GM23338 (cell line): ENCODE results near the gene ANGPT4. TPM values are rescaled to one million over a fixed set of nuclear protein-coding genes. Genes with fewer than 3 reads are reported as not detected.

Experiments
- ATAC-seq: fragments of 200-7000 bp; cut with Tn5 transposase; 3 replicates; pipeline ENCODE4 v1.9.1; 2020
- DNase-seq: peaks from one replicate; pipeline ENCODE4 v3.0.0-alpha.2; 2015; ENCODE audit warnings: low spot score
- H2AFZ ChIP-seq: fragments of 200-600 bp; sonication (generic); 2 replicates; pipeline ENCODE4 v1.8.0; 2016; ENCODE audit warnings: antibody characterized with exemption, mild to moderate bottlenecking, moderate library complexity
- H3F3A ChIP-seq: fragments of 200-600 bp; sonication (generic); replicated peaks from 2 replicates; pipeline ENCODE4 v1.8.0; 2017; ENCODE audit warnings: antibody characterized with exemption, mixed run types, low read depth
- H3K27ac ChIP-seq: fragments of 200-600 bp; sonication (generic); 2 replicates; pipeline ENCODE4 v1.6.1; 2016; ENCODE audit warnings: low read depth
- H3K27me3 ChIP-seq: fragments of 200-600 bp; sonication (generic); 2 replicates; pipeline ENCODE4 v1.8.0; 2016; ENCODE audit warnings: mild to moderate bottlenecking, mixed run types, moderate library complexity; ENCODE audit not compliant: insufficient read depth
- H3K36me3 ChIP-seq: fragments of 200-600 bp; sonication (generic); 2 replicates; pipeline ENCODE4 v1.8.0; 2016; ENCODE audit warnings: mild to moderate bottlenecking; ENCODE audit not compliant: insufficient read depth
- H3K4me1 ChIP-seq: fragments of 200-600 bp; sonication (generic); 2 replicates; pipeline ENCODE4 v1.8.0; 2016; ENCODE audit warnings: mild to moderate bottlenecking, moderate library complexity; ENCODE audit not compliant: insufficient read depth
- H3K4me2 ChIP-seq: fragments of 200-600 bp; sonication (generic); 2 replicates; pipeline ENCODE4 v1.7.1; 2017; ENCODE audit warnings: mixed run types
- H3K4me3 ChIP-seq: fragments of 200-600 bp; sonication (generic); 2 replicates; pipeline ENCODE4 v1.6.1; 2016; ENCODE audit warnings: mixed run types
- H3K79me2 ChIP-seq: fragments of 200-600 bp; sonication (generic); replicated peaks from 2 replicates; pipeline ENCODE4 v1.8.0; 2017; ENCODE audit warnings: mild to moderate bottlenecking; ENCODE audit not compliant: insufficient read depth
- H3K9me2 ChIP-seq: fragments of 200-600 bp; sonication (generic); 2 replicates; pipeline ENCODE4 v1.8.0; 2017; ENCODE audit not compliant: insufficient read depth
- H4K20me1 ChIP-seq: fragments of 200-600 bp; sonication (generic); replicated peaks from 2 replicates; pipeline ENCODE4 v1.8.0; 2017; ENCODE audit warnings: mild to moderate bottlenecking; ENCODE audit not compliant: insufficient read depth
- H3K27ac Mint-ChIP-seq: 2 replicates; pipeline ENCODE4 v1.8.0; 2020; ENCODE audit warnings: inconsistent platforms, mild to moderate bottlenecking, moderate library complexity, mixed read lengths
- H3K27me3 Mint-ChIP-seq: 3 replicates; pipeline ENCODE4 v1.8.0; 2022; ENCODE audit warnings: low read depth, mild to moderate bottlenecking, moderate library complexity, mixed read lengths, inconsistent platforms; ENCODE audit not compliant: insufficient read depth, poor library complexity
- H3K36me3 Mint-ChIP-seq: 3 replicates; pipeline ENCODE4 v1.8.0; 2021; ENCODE audit warnings: low read depth, mild to moderate bottlenecking, inconsistent platforms, moderate library complexity, mixed read lengths
- H3K4me1 Mint-ChIP-seq: 3 replicates; pipeline ENCODE4 v1.8.0; 2020; ENCODE audit warnings: mild to moderate bottlenecking, inconsistent platforms, mixed read lengths
- H3K4me3 Mint-ChIP-seq: 3 replicates; pipeline ENCODE4 v1.8.0; 2021; ENCODE audit warnings: moderate library complexity, mild to moderate bottlenecking, inconsistent platforms, mixed read lengths
- H3K9me3 Mint-ChIP-seq: 3 replicates; pipeline ENCODE4 v1.8.0; 2020; ENCODE audit warnings: moderate library complexity, mild to moderate bottlenecking, inconsistent platforms, mixed read lengths
- CREB1 ChIP-seq: fragments of 250-450 bp; sonication (Bioruptor Pico); IDR thresholded peaks from 2 replicates; pipeline ENCODE4 v1.5.0; 2020; ENCODE audit warnings: low read depth, mild to moderate bottlenecking, moderate library complexity
- CTCF ChIP-seq, 2 experiments: fragments of 200-600 bp in 1 of 2; sonication (generic) in 1 of 2; conservative IDR thresholded peaks; 2 replicates each; pipeline versions ENCODE4 v1.5.1 to v1.6.1; 2016 to 2017; ENCODE audit warnings: antibody characterized with exemption in 2 of 2, low read depth in 2 of 2, mild to moderate bottlenecking in 2 of 2, moderate library complexity in 1 of 2
- ETS1 ChIP-seq: IDR thresholded peaks from 2 replicates; pipeline ENCODE4 v1.6.1; 2016; ENCODE audit warnings: antibody characterized with exemption
- EZH2 ChIP-seq: fragments of 200-600 bp; sonication (generic); IDR thresholded peaks from one replicate; pipeline ENCODE4 v1.8.0; 2017; ENCODE audit warnings: antibody characterized with exemption, mild to moderate bottlenecking, low read depth; ENCODE audit not compliant: unreplicated experiment
- EZH2phosphoT487 ChIP-seq: fragments of 200-600 bp; sonication (generic); IDR thresholded peaks from one replicate; pipeline ENCODE4 v1.8.1; 2018; ENCODE audit warnings: antibody characterized with exemption; ENCODE audit not compliant: unreplicated experiment
- NANOG ChIP-seq: IDR thresholded peaks from 2 replicates; pipeline ENCODE4 v1.6.1; 2016; ENCODE audit warnings: antibody characterized with exemption, borderline replicate concordance
- REST ChIP-seq: IDR thresholded peaks from one replicate; pipeline ENCODE4 v1.6.1; 2018; ENCODE audit warnings: antibody characterized with exemption; ENCODE audit not compliant: unreplicated experiment
- STAT1 ChIP-seq: IDR thresholded peaks from one replicate; pipeline ENCODE4 v1.6.1; 2016; ENCODE audit warnings: antibody characterized with exemption; ENCODE audit not compliant: unreplicated experiment
- ZNF462 ChIP-seq: fragments of 250-450 bp; sonication (Bioruptor Pico); IDR thresholded peaks from 2 replicates; pipeline ENCODE4 v1.5.0; 2020; ENCODE audit warnings: mild to moderate bottlenecking, moderate library complexity
- polyA plus RNA-seq: library from polyadenylated mRNA; unstranded; fragments of >200 nt; fragmentation: Nextera tagmentation; extraction: Ambion mirVana; gene quantifications from 2 replicates; pipeline ENCODE4 v1.2.1, GENCODE V29; 2016
- total RNA-seq: library from RNA; depleted of rRNA; stranded (reverse); fragments of >200 nt; shearing (Covaris generic); gene quantifications from 2 replicates; pipeline ENCODE4 v1.2.3, GENCODE V29; 2014

ANGPT4 gene
- total and polyA plus RNA-seq, 2 experiments from 2014 or later, result 0.17 TPM; not detected in 1

- no peak for TF ChIP-seq ZNF462
- no peak for TF ChIP-seq CTCF (conservative IDR thresholded peaks at IDR 0.05; ENCODE audit: low read depth in 2 of 2)
- TF ChIP-seq NANOG, result no peak
- TF ChIP-seq STAT1, result no peak
- no peak for TF ChIP-seq EZH2
Observed at GRCh38 chr20:871436-871835, 44.7 kb downstream of the ANGPT4 start (continued).

- H3K27ac Mint-ChIP-seq, result no peak overlapping the region
- DNase-seq, result no peak
- Histone ChIP-seq H3K4me1 (no peaks in the 10 kb centered on the region), H3K27me3 (no peaks in the 10 kb centered on the region), H3K27ac (no peak overlapping the region), H3K79me2 (no peaks in the 10 kb centered on the region), H2AFZ (no peak overlapping the region), H3K4me3 (no peak overlapping the region), H3F3A (no peaks in the 10 kb centered on the region), H3K4me2 (no peak overlapping the region), H3K9me2 (no peaks in the 10 kb centered on the region), H4K20me1 (no peaks in the 10 kb centered on the region), H3K36me3 (no peaks in the 10 kb centered on the region)
- no peaks in the 10 kb centered on the region; the same call in 1 of the 3 replicates for H3K9me3 Mint-ChIP-seq
- no peak overlapping the region for H3K4me3 Mint-ChIP-seq
- peaks cover 9% of the 10 kb centered on the region for H3K4me1 Mint-ChIP-seq
- no peaks in the 10 kb centered on the region for H3K36me3 Mint-ChIP-seq
- peaks cover 6% of the 10 kb centered on the region for H3K27me3 Mint-ChIP-seq
- no peak for ATAC-seq
- TF ChIP-seq ETS1 (no peak), CREB1 (CRISPR knock-in tag) (no peak), REST (no peak), EZH2phosphoT487 (no peak)
Observed at GRCh38 chr20:870758-871157, 45.4 kb downstream of the ANGPT4 start.
